Ishikawa (cell line): ENCODE results near the gene KCNJ4.

Experiments used
- CEBPB ChIP-seq: IDR thresholded peaks from 2 replicates; pipeline ENCODE4 v1.6.1; 2012
- CREB1 ChIP-seq: IDR thresholded peaks from 2 replicates; pipeline ENCODE4 v1.6.1; 2012; ENCODE audit warnings: low read depth
- EGR1 ChIP-seq: IDR thresholded peaks from 2 replicates; pipeline ENCODE4 v1.6.1; 2012
- EP300 ChIP-seq: IDR thresholded peaks from 2 replicates; pipeline ENCODE4 v1.6.1; 2012; ENCODE audit warnings: borderline replicate concordance
- FOXM1 ChIP-seq: IDR thresholded peaks from 2 replicates; pipeline ENCODE4 v1.6.1; 2012; ENCODE audit warnings: low read depth, borderline replicate concordance
- NFIC ChIP-seq: IDR thresholded peaks from 2 replicates; pipeline ENCODE4 v1.6.1; 2012
- RAD21 ChIP-seq: IDR thresholded peaks from 2 replicates; pipeline ENCODE4 v1.6.1; 2012; ENCODE audit warnings: low read depth
- TAF1 ChIP-seq: IDR thresholded peaks from 2 replicates; pipeline ENCODE4 v1.6.1; 2012; ENCODE audit warnings: low read depth, mild to moderate bottlenecking
- TCF12 ChIP-seq: IDR thresholded peaks from 2 replicates; pipeline ENCODE4 v1.6.1; 2012; ENCODE audit warnings: low read depth
- TEAD4 ChIP-seq: IDR thresholded peaks from 2 replicates; pipeline ENCODE4 v1.6.1; 2012
- YY1 ChIP-seq: IDR thresholded peaks from 2 replicates; pipeline ENCODE4 v1.6.1; 2012; ENCODE audit warnings: low read depth
- ZBTB7A ChIP-seq: IDR thresholded peaks from 2 replicates; pipeline ENCODE4 v1.6.1; 2012; ENCODE audit warnings: low read depth
- TF ChIP-seq, protein P1 (sequence below): IDR thresholded peaks from 2 replicates; pipeline ENCODE4 v1.6.1; 2012; ENCODE audit warnings: low read depth, mild to moderate bottlenecking
- TF ChIP-seq, protein P2 (sequence below): IDR thresholded peaks from 2 replicates; pipeline ENCODE4 v1.6.1; 2012
- TF ChIP-seq, protein P3 (sequence below): IDR thresholded peaks from 2 replicates; pipeline ENCODE4 v1.6.1; 2012

Gene KCNJ4

DNA sequence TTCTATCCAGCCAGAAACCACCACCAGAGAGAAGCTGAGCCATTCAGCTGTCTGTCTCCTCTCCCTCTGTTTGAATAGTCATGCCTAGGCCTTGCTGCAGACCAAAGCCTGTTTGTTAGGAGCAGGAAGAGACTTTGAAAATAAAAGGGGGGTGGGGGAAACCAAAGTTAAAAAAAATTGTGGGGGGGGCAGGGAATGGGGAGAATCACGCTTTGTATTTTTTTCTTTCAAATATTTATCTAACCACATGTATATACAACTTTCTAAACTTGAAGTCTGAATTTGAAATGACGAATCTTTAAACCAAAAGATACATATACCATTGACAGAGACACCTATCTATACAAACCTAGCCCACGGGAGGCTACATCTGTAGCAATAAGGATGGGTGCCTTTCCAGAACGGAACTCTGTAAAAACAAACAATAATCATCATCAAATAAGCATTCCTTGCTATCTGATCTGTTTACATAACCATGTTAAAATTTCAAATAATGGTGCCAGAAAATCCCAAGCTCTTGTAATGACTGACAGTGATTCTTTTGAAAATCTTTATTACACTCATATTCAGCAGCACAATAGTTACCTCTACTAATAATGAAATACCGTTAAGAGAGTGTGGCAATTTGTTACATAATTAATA lies 36.8 kb upstream of the KCNJ4 start:
- TF ChIP-seq EP300 (no peak), TAF1 (no peak)

DNA sequence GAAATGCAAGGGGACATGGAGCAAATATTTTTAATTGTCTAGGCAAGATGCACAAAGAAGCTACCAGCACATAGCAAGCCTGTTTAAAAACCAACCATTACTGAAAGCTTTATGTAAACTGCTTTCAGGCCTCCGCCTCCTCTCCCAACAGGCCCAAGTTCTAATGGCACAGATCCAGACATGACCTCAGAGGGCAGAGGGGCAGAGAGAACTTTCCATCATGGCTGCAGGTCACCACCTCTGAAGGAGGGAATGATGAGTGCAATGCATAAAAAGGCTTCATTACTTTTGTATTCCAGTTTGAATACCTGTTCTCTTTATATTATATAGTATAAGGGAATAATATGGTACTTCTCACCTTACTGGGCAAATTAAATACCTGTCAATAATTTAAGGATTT lies 35.9 kb upstream of the KCNJ4 start:
- no peak for TF ChIP-seq TEAD4
- peak; percentile 53 for TF ChIP-seq NFIC
- TF ChIP-seq YY1: 0 out of 2 replicates have a peak, but pooled peaks have one; percentile 19

DNA sequence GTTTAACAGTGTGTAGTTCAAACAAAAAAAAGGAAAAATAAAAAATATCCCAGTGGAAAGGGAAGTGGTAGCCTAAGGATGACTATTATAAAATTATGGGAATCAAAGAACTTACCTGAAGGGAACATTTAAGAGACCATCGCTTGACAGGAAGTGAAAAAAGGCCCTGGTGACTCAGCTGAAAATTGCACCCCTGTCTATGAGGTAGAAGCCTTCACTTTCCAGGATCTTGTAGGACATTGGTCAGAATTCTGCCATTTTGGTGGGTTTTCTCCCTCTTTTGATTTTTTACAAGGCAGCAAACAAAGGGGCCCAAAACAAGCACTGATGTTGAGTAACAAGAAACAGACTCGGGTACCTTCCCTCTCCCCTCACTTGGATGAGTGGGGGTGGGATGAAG lies 35.5 kb upstream of the KCNJ4 start:
- TF ChIP-seq EP300 (no peak), TAF1 (no peak), TCF12 (no peak), TEAD4 (no peak), YY1 (no peak), CREB1 (no peak), EGR1 (no peak), NFIC (no peak), RAD21 (no peak), ZBTB7A (no peak), FOXM1 (no peak), CEBPB (no peak)
- TF ChIP-seq, protein P1, sequence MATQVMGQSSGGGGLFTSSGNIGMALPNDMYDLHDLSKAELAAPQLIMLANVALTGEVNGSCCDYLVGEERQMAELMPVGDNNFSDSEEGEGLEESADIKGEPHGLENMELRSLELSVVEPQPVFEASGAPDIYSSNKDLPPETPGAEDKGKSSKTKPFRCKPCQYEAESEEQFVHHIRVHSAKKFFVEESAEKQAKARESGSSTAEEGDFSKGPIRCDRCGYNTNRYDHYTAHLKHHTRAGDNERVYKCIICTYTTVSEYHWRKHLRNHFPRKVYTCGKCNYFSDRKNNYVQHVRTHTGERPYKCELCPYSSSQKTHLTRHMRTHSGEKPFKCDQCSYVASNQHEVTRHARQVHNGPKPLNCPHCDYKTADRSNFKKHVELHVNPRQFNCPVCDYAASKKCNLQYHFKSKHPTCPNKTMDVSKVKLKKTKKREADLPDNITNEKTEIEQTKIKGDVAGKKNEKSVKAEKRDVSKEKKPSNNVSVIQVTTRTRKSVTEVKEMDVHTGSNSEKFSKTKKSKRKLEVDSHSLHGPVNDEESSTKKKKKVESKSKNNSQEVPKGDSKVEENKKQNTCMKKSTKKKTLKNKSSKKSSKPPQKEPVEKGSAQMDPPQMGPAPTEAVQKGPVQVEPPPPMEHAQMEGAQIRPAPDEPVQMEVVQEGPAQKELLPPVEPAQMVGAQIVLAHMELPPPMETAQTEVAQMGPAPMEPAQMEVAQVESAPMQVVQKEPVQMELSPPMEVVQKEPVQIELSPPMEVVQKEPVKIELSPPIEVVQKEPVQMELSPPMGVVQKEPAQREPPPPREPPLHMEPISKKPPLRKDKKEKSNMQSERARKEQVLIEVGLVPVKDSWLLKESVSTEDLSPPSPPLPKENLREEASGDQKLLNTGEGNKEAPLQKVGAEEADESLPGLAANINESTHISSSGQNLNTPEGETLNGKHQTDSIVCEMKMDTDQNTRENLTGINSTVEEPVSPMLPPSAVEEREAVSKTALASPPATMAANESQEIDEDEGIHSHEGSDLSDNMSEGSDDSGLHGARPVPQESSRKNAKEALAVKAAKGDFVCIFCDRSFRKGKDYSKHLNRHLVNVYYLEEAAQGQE: no peak
- TF ChIP-seq, protein P2, sequence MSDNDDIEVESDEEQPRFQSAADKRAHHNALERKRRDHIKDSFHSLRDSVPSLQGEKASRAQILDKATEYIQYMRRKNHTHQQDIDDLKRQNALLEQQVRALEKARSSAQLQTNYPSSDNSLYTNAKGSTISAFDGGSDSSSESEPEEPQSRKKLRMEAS: no peak
- TF ChIP-seq, protein P3, sequence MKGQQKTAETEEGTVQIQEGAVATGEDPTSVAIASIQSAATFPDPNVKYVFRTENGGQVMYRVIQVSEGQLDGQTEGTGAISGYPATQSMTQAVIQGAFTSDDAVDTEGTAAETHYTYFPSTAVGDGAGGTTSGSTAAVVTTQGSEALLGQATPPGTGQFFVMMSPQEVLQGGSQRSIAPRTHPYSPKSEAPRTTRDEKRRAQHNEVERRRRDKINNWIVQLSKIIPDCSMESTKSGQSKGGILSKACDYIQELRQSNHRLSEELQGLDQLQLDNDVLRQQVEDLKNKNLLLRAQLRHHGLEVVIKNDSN: no peak

DNA sequence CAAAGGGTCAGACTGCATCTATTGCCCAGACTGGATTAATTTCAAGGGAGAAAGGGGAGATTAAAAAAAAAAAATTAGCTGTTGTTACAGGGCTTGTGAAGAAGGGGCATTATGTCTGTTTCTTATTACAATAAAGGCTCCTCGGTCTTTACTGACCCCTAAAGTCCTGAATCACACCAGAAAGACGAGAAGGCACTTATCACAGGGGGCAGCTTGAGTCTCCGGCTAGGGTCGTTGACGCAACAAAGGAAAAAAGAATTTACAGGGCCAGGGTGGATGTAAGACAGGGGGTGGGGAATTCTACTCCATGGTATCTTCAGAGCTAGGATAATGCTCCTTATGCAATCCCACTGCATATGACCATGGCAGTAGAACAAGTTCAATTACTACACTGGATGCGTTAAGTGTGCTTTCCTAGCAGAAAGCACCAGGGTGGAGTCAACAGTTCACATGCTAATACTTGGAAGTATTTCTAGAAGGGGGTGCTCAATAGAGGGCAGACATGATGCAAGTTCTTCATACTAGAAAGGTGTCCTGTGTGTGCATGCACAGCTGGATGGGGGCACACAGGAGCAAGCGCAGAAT lies 34.7 kb upstream of the KCNJ4 start:
- TF ChIP-seq CREB1 (no peak), TEAD4 (no peak), TCF12 (no peak), NFIC (no peak), EGR1 (no peak)
- TF ChIP-seq, protein P1: no peak

DNA sequence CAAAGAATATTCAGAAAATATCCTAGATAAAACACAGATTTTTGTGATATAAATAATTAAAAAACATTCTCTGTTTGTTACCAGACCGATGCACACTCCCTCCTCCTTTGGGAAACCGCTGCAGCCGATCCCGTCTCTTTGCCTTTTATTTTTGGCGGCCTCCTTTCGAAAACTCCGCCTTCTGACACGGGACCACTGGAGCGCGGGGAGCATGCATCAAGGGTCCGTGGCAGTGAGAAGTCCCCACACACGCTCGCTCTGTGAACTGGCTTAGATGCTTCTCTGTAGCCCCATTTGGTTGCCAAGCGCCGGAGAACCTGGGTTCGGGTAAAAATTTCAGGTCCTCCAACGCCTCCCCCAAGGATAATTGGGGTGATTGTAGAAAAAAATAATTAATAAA lies 34.1 kb upstream of the KCNJ4 start:
- TF ChIP-seq, protein P3: no peak
- no peak for TF ChIP-seq EGR1
- no peak for TF ChIP-seq EP300
- TF ChIP-seq TEAD4: no peak
- TF ChIP-seq RAD21: no peak
- TF ChIP-seq, protein P1: no peak
- no peak for TF ChIP-seq FOXM1
- no peak for TF ChIP-seq TCF12
- TF ChIP-seq CEBPB: no peak
- TF ChIP-seq YY1: no peak
- TF ChIP-seq CREB1: no peak
- no peak for TF ChIP-seq ZBTB7A
